Panc1 (cell line): Measurements from ENCODE around the gene CTBP1. TPM values are rescaled to one million over a fixed set of nuclear protein-coding genes. Genes with fewer than 3 reads are reported as not detected.

Experiments
- ATAC-seq: fragments of 200-7000 bp; cut with Tn5 transposase; 2 replicates; pipeline ENCODE4 v1.9.1; 2020; ENCODE audit warnings: mild to moderate bottlenecking, moderate library complexity
- BruUV-seq: library from RNA; stranded (reverse); fragments of 400-500 nt; replicated peaks from 2 replicates; lab custom pipeline; 2021; lab: Mats Ljungman, UMichigan
- CTCF ChIA-PET: fragments of 300-600 bp; sonication (Branson Sonifier 250); formaldehyde crosslinking; loops from one replicate; lab custom pipeline; 2022; ENCODE audit warnings: antibody characterized with exemption; lab: Charles Lee
- POLR2A ChIA-PET: fragments of 300-600 bp; sonication (Branson Sonifier 250); formaldehyde crosslinking; loops from one replicate; lab custom pipeline; 2022; ENCODE audit warnings: antibody characterized with exemption; lab: Charles Lee
- DNase-seq: peaks from one replicate; pipeline ENCODE4 v3.0.0-alpha.2; 2010; ENCODE audit warnings: low read depth, low spot score
- H3K27ac ChIP-seq: 2 replicates; pipeline ENCODE4 v1.5.1; 2011; ENCODE audit warnings: mild to moderate bottlenecking, low read length, inconsistent platforms
- H3K27me3 ChIP-seq: fragments of 200-500 bp; sonication (Bioruptor generic); 2 replicates; pipeline ENCODE4 v1.6.0; 2014; ENCODE audit warnings: low read length, inconsistent platforms; ENCODE audit not compliant: control insufficient read depth, insufficient read depth
- H3K36me3 ChIP-seq: fragments of 200-500 bp; sonication (Bioruptor generic); 2 replicates; pipeline ENCODE4 v1.5.1; 2014; ENCODE audit warnings: inconsistent platforms, mild to moderate bottlenecking, low read length, moderate library complexity; ENCODE audit not compliant: control insufficient read depth, insufficient read depth
- H3K4me1 ChIP-seq: 2 replicates; pipeline ENCODE4 v1.5.1; 2011; ENCODE audit warnings: inconsistent platforms, mild to moderate bottlenecking, low read length, moderate library complexity; ENCODE audit not compliant: control insufficient read depth, insufficient read depth
- H3K4me3 ChIP-seq, 2 experiments: 2 replicates each; pipeline ENCODE4 v1.5.1; 2011 to 2012; ENCODE audit warnings: low read depth in 2 of 2, low read length in 2 of 2, mild to moderate bottlenecking in 2 of 2, inconsistent platforms in 1 of 2, moderate library complexity in 1 of 2
- H3K9me3 ChIP-seq: fragments of 200-500 bp; sonication (Bioruptor generic); 2 replicates; pipeline ENCODE4 v1.5.1; 2014; ENCODE audit warnings: low read depth, mild to moderate bottlenecking, inconsistent platforms, low read length, moderate library complexity; ENCODE audit not compliant: control insufficient read depth, insufficient read depth
- CTCF ChIP-seq: fragments of 450-650 bp; IDR thresholded peaks from 2 replicates; pipeline ENCODE4 v1.5.1; 2017; ENCODE audit warnings: mild to moderate bottlenecking
- POLR2AphosphoS5 ChIP-seq: IDR thresholded peaks from 2 replicates; pipeline ENCODE4 v1.6.1; 2012; ENCODE audit warnings: mild to moderate bottlenecking, low read depth, low read length, moderate library complexity
- SIN3A ChIP-seq: IDR thresholded peaks from 2 replicates; pipeline ENCODE4 v1.6.1; 2012; ENCODE audit warnings: low read depth, mild to moderate bottlenecking, low read length, moderate library complexity, borderline replicate concordance; ENCODE audit not compliant: insufficient read depth
- TCF7L2 ChIP-seq: IDR thresholded peaks from 2 replicates; pipeline ENCODE4 v1.6.1; 2011; ENCODE audit warnings: mild to moderate bottlenecking, low read depth, low read length, inconsistent platforms
- in situ Hi-C: cut with HindIII; loops from 2 replicates; pipeline ENCODE4 v1.10.0; 2016; ENCODE audit warnings: low sequenced_read_pairs, low pct_unique_long_range_greater_than_20kb
- intact Hi-C: fragments of 100-400 bp; cut with micrococcal nuclease; formaldehyde crosslinking; loops from one replicate; pipeline ENCODE4 v1.10.0; 2022; ENCODE audit not compliant: unreplicated experiment
- total RNA-seq: library from RNA; stranded (reverse); gene quantifications from one replicate; pipeline ENCODE4 v1.2.1, GENCODE V29; 2021; ENCODE audit not compliant: unreplicated experiment
- TF ChIP-seq, protein P1 (sequence below), 2 experiments: IDR thresholded peaks; 2 replicates each; pipeline ENCODE4 v1.6.1; 2011 to 2012; ENCODE audit warnings: low read depth in 2 of 2, control low read depth in 1 of 2, low read length in 1 of 2, mild to moderate bottlenecking in 1 of 2, moderate library complexity in 1 of 2; ENCODE audit not compliant: insufficient read depth in 1 of 2

The CTBP1 gene
- total RNA-seq, 1 experiment from 2014 or later = 157 TPM

GRCh38 chr4:1266881-1267763 lies 18.2 kb upstream of the CTBP1 start:
- Histone ChIP-seq H3K9me3 (no peaks in the 10 kb centered on the region), H3K4me1 (no peaks in the 10 kb centered on the region), H3K36me3 (no peaks in the 10 kb centered on the region), H3K27ac (no peak overlapping the region), H3K27me3 (no peaks in the 10 kb centered on the region), H3K4me3 (no peak overlapping the region)
- DNase-seq (no peak), ATAC-seq (no peak)
- CTCF ChIA-PET = interaction anchor here (1.1 kb wide), 1 partner anchor 136 kb away, joined by 3 read pairs; no protein-coding TSS in a partner anchor
- no TSS peak for BruUV-seq
- intact Hi-C loops (loop anchor here (10.0 kb wide), 1 partner anchor 132 kb away; no protein-coding TSS in a partner anchor), in situ Hi-C loops (no loop called here)
- TF ChIP-seq SIN3A = no peak
- TF ChIP-seq POLR2AphosphoS5 = no peak
- TF ChIP-seq CTCF = no peak
- TF ChIP-seq, protein P1, sequence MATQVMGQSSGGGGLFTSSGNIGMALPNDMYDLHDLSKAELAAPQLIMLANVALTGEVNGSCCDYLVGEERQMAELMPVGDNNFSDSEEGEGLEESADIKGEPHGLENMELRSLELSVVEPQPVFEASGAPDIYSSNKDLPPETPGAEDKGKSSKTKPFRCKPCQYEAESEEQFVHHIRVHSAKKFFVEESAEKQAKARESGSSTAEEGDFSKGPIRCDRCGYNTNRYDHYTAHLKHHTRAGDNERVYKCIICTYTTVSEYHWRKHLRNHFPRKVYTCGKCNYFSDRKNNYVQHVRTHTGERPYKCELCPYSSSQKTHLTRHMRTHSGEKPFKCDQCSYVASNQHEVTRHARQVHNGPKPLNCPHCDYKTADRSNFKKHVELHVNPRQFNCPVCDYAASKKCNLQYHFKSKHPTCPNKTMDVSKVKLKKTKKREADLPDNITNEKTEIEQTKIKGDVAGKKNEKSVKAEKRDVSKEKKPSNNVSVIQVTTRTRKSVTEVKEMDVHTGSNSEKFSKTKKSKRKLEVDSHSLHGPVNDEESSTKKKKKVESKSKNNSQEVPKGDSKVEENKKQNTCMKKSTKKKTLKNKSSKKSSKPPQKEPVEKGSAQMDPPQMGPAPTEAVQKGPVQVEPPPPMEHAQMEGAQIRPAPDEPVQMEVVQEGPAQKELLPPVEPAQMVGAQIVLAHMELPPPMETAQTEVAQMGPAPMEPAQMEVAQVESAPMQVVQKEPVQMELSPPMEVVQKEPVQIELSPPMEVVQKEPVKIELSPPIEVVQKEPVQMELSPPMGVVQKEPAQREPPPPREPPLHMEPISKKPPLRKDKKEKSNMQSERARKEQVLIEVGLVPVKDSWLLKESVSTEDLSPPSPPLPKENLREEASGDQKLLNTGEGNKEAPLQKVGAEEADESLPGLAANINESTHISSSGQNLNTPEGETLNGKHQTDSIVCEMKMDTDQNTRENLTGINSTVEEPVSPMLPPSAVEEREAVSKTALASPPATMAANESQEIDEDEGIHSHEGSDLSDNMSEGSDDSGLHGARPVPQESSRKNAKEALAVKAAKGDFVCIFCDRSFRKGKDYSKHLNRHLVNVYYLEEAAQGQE (IDR thresholded peaks at IDR 0.05; ENCODE audit: insufficient read depth in 1 of 2, low read depth in 2 of 2, low read length in 1 of 2) = no peak
- TF ChIP-seq TCF7L2 = no peak
- POLR2A ChIA-PET = no interaction called here

- TF ChIP-seq POLR2AphosphoS5 = no peak
- no peak for DNase-seq
- no peaks in the 10 kb centered on the region for H3K27me3 ChIP-seq
- no peak for ATAC-seq
- ChIA-PET CTCF (no interaction called here), POLR2A (no interaction called here)
- no peak overlapping the region for H3K27ac ChIP-seq
- H3K9me3 ChIP-seq = no peaks in the 10 kb centered on the region
- no peak overlapping the region for H3K4me3 ChIP-seq
- in situ Hi-C loops = no loop called here
- BruUV-seq = no TSS peak
- H3K36me3 ChIP-seq = no peaks in the 10 kb centered on the region
- H3K4me1 ChIP-seq = no peaks in the 10 kb centered on the region
- intact Hi-C loops = loop anchor here (10.0 kb wide), 1 partner anchor 131 kb away; no protein-coding TSS in a partner anchor
Measured at GRCh38 chr4:1265351-1265750, 16.4 kb upstream of the CTBP1 start.

DNA sequence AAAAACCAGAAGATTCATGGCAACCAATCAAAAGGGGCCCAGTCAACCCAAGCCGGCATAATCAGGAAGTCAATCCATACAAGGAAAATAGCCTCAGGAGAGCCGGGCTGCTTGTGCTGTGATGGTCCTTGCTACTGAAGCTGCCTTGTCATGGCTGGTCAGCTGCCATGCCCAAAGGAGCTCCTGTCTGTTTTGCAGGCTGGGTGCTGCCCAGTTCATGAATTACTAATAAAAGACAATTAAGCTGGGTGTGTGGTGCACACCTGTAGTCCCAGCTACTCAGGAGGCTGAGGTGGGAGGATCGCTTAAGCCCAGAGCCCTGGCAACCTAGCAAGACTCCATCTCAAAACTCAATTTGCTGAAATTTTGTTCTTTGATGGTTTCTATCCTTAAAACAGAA lies 16.0 kb upstream of the CTBP1 start:
- in situ Hi-C loops = no loop called here
- H3K9me3 ChIP-seq = no peaks in the 10 kb centered on the region
- CTCF ChIA-PET = no interaction called here

More for the DNA sequence above, 16.0 kb upstream of the CTBP1 start:
- no peak overlapping the region for H3K27ac ChIP-seq
- no peak for ATAC-seq
- POLR2A ChIA-PET = no interaction called here
- no peaks in the 10 kb centered on the region for H3K36me3 ChIP-seq
- intact Hi-C loops = loop anchor here (10.0 kb wide), 1 partner anchor 130 kb away; no protein-coding TSS in a partner anchor
- no peak for DNase-seq
- H3K4me1 ChIP-seq = no peaks in the 10 kb centered on the region
- TF ChIP-seq POLR2AphosphoS5 = no peak
- TF ChIP-seq, protein P1 (IDR thresholded peaks at IDR 0.05; ENCODE audit: insufficient read depth in 1 of 2, low read depth in 2 of 2, low read length in 1 of 2) = no peak
- no peak for TF ChIP-seq CTCF
- no peak for TF ChIP-seq SIN3A
- no peak for TF ChIP-seq TCF7L2
- H3K4me3 ChIP-seq = no peak overlapping the region
- no TSS peak for BruUV-seq
- no peaks in the 10 kb centered on the region for H3K27me3 ChIP-seq
